T-helper 1 cell treated with Interleukin-12 subunit alpha and Interleukin-12 subunit beta and Interleukin-4 antibody, amounts not matched to agents 30 ng/mL and 1 ng/mL, for 36 hours (primary cell): ENCODE measurements around the gene GOLGA6L10. TPM values are rescaled to one million over a fixed set of nuclear protein-coding genes. Genes with fewer than 3 reads are reported as not detected.
"Not testable (repeated sequence)": the region's sequence is repeated elsewhere in the genome, so short reads cannot be mapped to it uniquely, and the experiment has no call there.

Experiments
- intact Hi-C: fragments of 100-400 bp; cut with micrococcal nuclease; formaldehyde crosslinking; loops from one replicate; pipeline ENCODE4 v1.15.1; 2024
- total RNA-seq: library from RNA; stranded (reverse); gene quantifications from 2 replicates; pipeline ENCODE4 v1.2.3, GENCODE V29; 2022

GOLGA6L10 gene
- total RNA-seq, 1 donor from 2014 or later, result 0.37 TPM

- intact Hi-C loops, result not testable (repeated sequence)
Measured at GRCh38 chr15:82318281-82318680, 31.0 kb downstream of the GOLGA6L10 start.

GRCh38 chr15:82317516-82317915 lies 31.8 kb downstream of the GOLGA6L10 start:
- intact Hi-C loops, result not testable (repeated sequence)

- intact Hi-C loops, result no loop called here
Measured at GRCh38 chr15:82317091-82317489, 32.2 kb downstream of the GOLGA6L10 start.

GRCh38 chr15:82316247-82317090 lies 32.8 kb downstream of the GOLGA6L10 start:
- intact Hi-C loops, result not testable (repeated sequence)

GRCh38 chr15:82315519-82316246 lies 33.6 kb downstream of the GOLGA6L10 start:
- intact Hi-C loops, result no loop called here

GRCh38 chr15:82314769-82315518 lies 34.3 kb downstream of the GOLGA6L10 start:
- intact Hi-C loops, result no loop called here

GRCh38 chr15:82313951-82314768 lies 35.1 kb downstream of the GOLGA6L10 start:
- intact Hi-C loops, result not testable (repeated sequence)

- intact Hi-C loops, result no loop called here
Measured at GRCh38 chr15:82313446-82313845, 35.8 kb downstream of the GOLGA6L10 start.

GRCh38 chr15:82312586-82313349 lies 36.5 kb downstream of the GOLGA6L10 start:
- intact Hi-C loops, result no loop called here

GRCh38 chr15:82311321-82311720 lies 38.0 kb downstream of the GOLGA6L10 start:
- intact Hi-C loops, result not testable (repeated sequence)

GRCh38 chr15:82309802-82310201 lies 39.5 kb downstream of the GOLGA6L10 start:
- intact Hi-C loops, result no loop called here

- intact Hi-C loops, result no loop called here
Measured at GRCh38 chr15:82307714-82308081, 41.6 kb downstream of the GOLGA6L10 start.

GRCh38 chr15:82306791-82307713 lies 42.2 kb downstream of the GOLGA6L10 start:
- intact Hi-C loops, result no loop called here

GRCh38 chr15:82305621-82306048 lies 43.6 kb downstream of the GOLGA6L10 start:
- intact Hi-C loops, result no loop called here

- intact Hi-C loops, result no loop called here
Measured at GRCh38 chr15:82304778-82305090, 44.5 kb downstream of the GOLGA6L10 start.

GRCh38 chr15:82303956-82304777 lies 45.1 kb downstream of the GOLGA6L10 start:
- intact Hi-C loops, result no loop called here

- intact Hi-C loops, result no loop called here
Measured at GRCh38 chr15:82301296-82302016, 47.8 kb downstream of the GOLGA6L10 start.

GRCh38 chr15:82300883-82301282 lies 48.4 kb downstream of the GOLGA6L10 start:
- intact Hi-C loops, result no loop called here
